GM18505 (cell line): ENCODE data around the gene ZMYM2.

ENCODE experiments used
- ATAC-seq: cut with Tn5 transposase; IDR thresholded peaks from one replicate; pipeline ENCODE4 v1.9.1; 2021; ENCODE audit not compliant: unreplicated experiment
- POLR2A ChIP-seq: IDR thresholded peaks from 4 replicates; pipeline ENCODE4 v1.6.1; 2011; ENCODE audit warnings: borderline replicate concordance; ENCODE audit not compliant: insufficient read depth, insufficient read length; ENCODE audit errors: extremely low read depth

The ZMYM2 gene

GRCh38 chr13:20077086-20077485 lies 118.6 kb downstream of the ZMYM2 start:
- ATAC-seq: no peak
- TF ChIP-seq POLR2A: no peak

- ATAC-seq: no peak
- no peak for TF ChIP-seq POLR2A
These were observed 122.0 kb downstream of the ZMYM2 start for GRCh38 chr13:20080377-20081164.

GRCh38 chr13:20090349-20090748 lies 131.8 kb downstream of the ZMYM2 start:
- TF ChIP-seq POLR2A: no peak
- ATAC-seq: no peak

- no peak for ATAC-seq
- no peak for TF ChIP-seq POLR2A
These were observed 135.4 kb downstream of the ZMYM2 start for GRCh38 chr13:20093951-20094350.

GRCh38 chr13:20099319-20099718 lies 140.8 kb downstream of the ZMYM2 start:
- no peak for ATAC-seq
- no peak for TF ChIP-seq POLR2A

GRCh38 chr13:20101467-20102316 lies 143.2 kb downstream of the ZMYM2 start:
- ATAC-seq: no peak
- TF ChIP-seq POLR2A: no peak

GRCh38 chr13:20102525-20103180 lies 144.1 kb downstream of the ZMYM2 start:
- no peak for TF ChIP-seq POLR2A
- no peak for ATAC-seq

- no peak for ATAC-seq
- TF ChIP-seq POLR2A: no peak
These were observed 146.7 kb downstream of the ZMYM2 start for GRCh38 chr13:20105161-20105689.

DNA sequence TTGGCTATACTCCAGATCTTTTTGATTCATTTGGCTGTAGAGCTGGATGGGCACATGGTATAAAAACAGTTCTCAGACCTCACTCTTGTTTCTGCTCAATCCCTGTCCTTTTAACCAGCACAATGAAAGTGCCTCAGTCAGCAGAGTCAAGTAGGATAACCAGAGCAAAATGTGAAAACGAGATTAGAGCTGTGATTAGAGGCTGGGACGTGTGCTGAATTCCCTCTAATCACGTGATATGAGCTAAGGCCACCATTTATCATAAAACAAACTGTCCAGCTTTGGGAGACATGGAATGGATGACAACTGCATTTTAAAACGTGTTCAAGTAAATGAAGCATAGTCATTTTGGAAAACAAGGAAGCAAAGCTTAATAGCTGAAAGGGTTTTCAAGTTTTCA lies 148.2 kb downstream of the ZMYM2 start:
- ATAC-seq: no peak
- no peak for TF ChIP-seq POLR2A

- no peak for ATAC-seq
- no peak for TF ChIP-seq POLR2A
These were observed 150.5 kb downstream of the ZMYM2 start for GRCh38 chr13:20109037-20109436.

DNA sequence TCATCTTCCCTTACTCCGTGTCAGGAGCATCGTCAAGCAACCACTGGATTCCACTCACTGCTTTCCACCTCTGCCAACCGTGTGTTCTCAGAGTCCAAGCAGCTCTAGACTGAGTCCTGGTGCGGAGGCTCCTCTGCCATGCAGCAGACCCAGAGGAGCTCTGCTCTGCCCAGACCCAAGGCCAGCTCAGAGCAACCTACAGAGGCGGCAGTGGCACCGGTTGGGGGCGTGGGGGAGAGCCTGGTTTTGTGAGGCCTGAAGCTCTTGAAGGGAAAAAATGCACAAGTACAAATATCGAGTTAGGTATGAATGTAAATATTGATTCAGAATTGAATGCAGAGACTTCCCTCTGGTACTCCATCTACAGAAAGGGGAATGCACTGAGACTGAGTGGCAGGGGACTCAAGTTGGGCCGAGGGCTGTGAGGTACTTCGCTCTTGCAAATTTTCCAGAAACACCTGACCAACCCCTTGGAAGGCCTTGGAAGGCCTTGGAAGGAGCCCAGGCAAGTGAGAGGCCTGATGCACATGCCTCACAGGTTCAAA lies 155.6 kb downstream of the ZMYM2 start:
- TF ChIP-seq POLR2A: no peak
- no peak for ATAC-seq

DNA sequence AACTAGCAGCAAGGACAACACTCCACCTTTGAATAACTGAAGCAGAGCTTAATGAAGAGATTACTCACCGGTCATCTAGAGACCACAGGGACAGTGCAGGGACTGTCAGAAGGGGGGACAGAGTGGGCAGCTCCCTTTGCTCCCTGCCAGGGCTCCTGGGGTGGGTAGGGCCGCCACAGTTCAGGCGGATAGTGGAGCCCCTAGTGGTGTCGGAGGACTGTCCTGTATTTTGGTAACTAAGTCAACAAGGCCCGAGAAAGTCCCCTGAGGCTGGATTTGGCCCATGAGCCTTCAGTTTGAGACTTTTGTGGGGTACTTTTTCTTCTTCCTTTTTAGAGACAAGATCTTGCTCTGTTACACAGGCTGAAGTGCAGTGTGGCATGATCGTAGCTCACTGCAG lies 157.7 kb downstream of the ZMYM2 start:
- TF ChIP-seq POLR2A: no peak
- no peak for ATAC-seq
